Ovary (tissue), 3 donors: ENCODE results near the gene EMC10.

Experiments used
- EP300 ChIP-seq: sonication (generic); formaldehyde crosslinking; IDR thresholded peaks from one replicate; pipeline ENCODE4 v1.6.1; 2017; ENCODE audit warnings: antibody characterized with exemption
- TF ChIP-seq, protein P1 (sequence below), 3 donors: fragments of 450-650 bp in 2 of 3; fragments of 200-600 bp in 1 of 3; IDR thresholded peaks; one replicate each; pipeline versions ENCODE4 v1.5.1 to v1.8.0; 2016 to 2022; ENCODE audit warnings: antibody characterized with exemption in 3 of 3, mild to moderate bottlenecking in 1 of 3
- donor health status: DM: no; HTN: no; CAD: no.

DNA sequence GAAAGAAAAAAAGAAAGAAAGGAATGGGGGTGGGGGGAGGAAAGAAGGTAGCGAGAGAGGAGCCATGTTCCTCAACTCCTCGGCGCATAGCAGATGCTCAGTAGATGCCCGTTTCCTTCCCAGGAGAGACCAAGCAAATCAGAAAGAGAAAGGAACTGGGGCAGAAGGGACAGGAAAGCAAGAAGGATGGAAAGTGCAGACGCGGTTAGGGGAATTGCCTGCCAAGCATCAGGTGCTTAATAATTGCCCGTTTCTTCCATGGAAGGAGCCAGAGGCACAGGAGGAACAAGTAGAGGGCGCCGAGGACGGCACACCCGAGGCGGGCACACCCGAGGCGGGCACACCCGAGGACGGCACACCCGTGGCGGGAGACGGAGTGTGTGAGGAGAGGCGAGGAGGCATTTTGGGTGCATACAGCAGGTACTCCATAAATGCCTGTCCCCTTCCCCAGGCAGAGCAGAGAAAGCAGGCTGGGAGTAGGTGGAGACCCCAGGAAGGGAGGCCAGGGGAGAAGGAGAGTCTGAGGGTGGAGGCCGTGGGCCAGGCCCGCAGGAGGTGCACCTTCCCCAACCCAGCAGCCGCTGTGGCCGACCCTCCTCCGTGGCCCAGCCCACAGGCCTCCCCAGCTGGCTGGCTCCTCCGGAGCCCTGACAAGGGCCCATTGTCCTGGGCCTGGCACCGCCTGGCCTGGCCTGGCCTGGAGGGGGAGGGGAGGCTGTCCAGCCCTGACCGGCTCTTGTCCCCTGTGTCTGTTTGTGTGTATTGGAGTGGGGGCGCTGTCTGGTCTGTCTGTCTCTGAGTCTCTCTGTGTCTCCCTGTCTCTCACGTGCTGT, 20.1 kb downstream of the EMC10 start:
- TF ChIP-seq, protein P1, sequence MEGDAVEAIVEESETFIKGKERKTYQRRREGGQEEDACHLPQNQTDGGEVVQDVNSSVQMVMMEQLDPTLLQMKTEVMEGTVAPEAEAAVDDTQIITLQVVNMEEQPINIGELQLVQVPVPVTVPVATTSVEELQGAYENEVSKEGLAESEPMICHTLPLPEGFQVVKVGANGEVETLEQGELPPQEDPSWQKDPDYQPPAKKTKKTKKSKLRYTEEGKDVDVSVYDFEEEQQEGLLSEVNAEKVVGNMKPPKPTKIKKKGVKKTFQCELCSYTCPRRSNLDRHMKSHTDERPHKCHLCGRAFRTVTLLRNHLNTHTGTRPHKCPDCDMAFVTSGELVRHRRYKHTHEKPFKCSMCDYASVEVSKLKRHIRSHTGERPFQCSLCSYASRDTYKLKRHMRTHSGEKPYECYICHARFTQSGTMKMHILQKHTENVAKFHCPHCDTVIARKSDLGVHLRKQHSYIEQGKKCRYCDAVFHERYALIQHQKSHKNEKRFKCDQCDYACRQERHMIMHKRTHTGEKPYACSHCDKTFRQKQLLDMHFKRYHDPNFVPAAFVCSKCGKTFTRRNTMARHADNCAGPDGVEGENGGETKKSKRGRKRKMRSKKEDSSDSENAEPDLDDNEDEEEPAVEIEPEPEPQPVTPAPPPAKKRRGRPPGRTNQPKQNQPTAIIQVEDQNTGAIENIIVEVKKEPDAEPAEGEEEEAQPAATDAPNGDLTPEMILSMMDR (IDR thresholded peaks at IDR 0.05): no peak
- no peak for TF ChIP-seq EP300
